ENCODE measurements around the gene SELENOM.

SELENOM gene

GRCh38 chr22:31135706-31136105 is 28.3 kb upstream of the SELENOM start:
- no peak for DNase-seq (ENCODE audit: low read depth)
- H3K4me3 ChIP-seq (ENCODE audit: low read depth, low read length): no peak overlapping the region

- DNase-seq (ENCODE audit: low read depth): no peak
- no peak overlapping the region for H3K4me3 ChIP-seq (ENCODE audit: low read depth, low read length)
Observed at GRCh38 chr22:31134688-31135087, 27.3 kb upstream of the SELENOM start.

GRCh38 chr22:31133911-31134310 is 26.5 kb upstream of the SELENOM start:
- no peak overlapping the region for H3K4me3 ChIP-seq (ENCODE audit: low read depth, low read length)
- DNase-seq (ENCODE audit: low read depth): no peak

- H3K4me3 ChIP-seq (ENCODE audit: low read depth, low read length): no peak overlapping the region
- no peak for DNase-seq (ENCODE audit: low read depth)
Observed at GRCh38 chr22:31130873-31131272, 23.5 kb upstream of the SELENOM start.

- no peak overlapping the region for H3K4me3 ChIP-seq (ENCODE audit: low read depth, low read length)
- no peak for DNase-seq (ENCODE audit: low read depth)
Observed at GRCh38 chr22:31128156-31128555, 20.8 kb upstream of the SELENOM start.

- no peak overlapping the region for H3K4me3 ChIP-seq (ENCODE audit: low read depth, low read length)
- DNase-seq (ENCODE audit: low read depth): no peak
Observed at GRCh38 chr22:31127181-31127772, 19.9 kb upstream of the SELENOM start.

- no peak for DNase-seq (ENCODE audit: low read depth)
- no peak overlapping the region for H3K4me3 ChIP-seq (ENCODE audit: low read depth, low read length)
Observed at GRCh38 chr22:31126869-31127175, 19.5 kb upstream of the SELENOM start.

- no peak overlapping the region for H3K4me3 ChIP-seq (ENCODE audit: low read depth, low read length)
Observed at GRCh38 chr22:31126128-31126868, 18.9 kb upstream of the SELENOM start.

GRCh38 chr22:31125521-31126117 is 18.3 kb upstream of the SELENOM start:
- H3K4me3 ChIP-seq (ENCODE audit: low read depth, low read length): no peak overlapping the region
- DNase-seq (ENCODE audit: low read depth): no peak

More at GRCh38 chr22:31126128-31126868, 18.9 kb upstream of the SELENOM start:
- DNase-seq (ENCODE audit: low read depth): no peak

GRCh38 chr22:31124811-31125465 is 17.6 kb upstream of the SELENOM start:
- no peak for DNase-seq (ENCODE audit: low read depth)
- H3K4me3 ChIP-seq (ENCODE audit: low read depth, low read length): no peak overlapping the region

GRCh38 chr22:31124290-31124689 is 16.9 kb upstream of the SELENOM start:
- no peak for DNase-seq (ENCODE audit: low read depth)
- no peak overlapping the region for H3K4me3 ChIP-seq (ENCODE audit: low read depth, low read length)

- peak overlapping the region; percentile 34 for H3K4me3 ChIP-seq (ENCODE audit: low read depth, low read length)
- no peak for DNase-seq (ENCODE audit: low read depth)
Observed at GRCh38 chr22:31123292-31123602, 15.9 kb upstream of the SELENOM start.

- H3K4me3 ChIP-seq (ENCODE audit: low read depth, low read length): peak within 1 kb of the TSS; percentile 34
- no peak for DNase-seq (ENCODE audit: low read depth)
Observed at GRCh38 chr22:31122532-31123291, 15.3 kb upstream of the SELENOM start, which contains the start of gene INPP5J. TSS of gene INPP5J (plus strand) at chr22:31122966. CDS start at chr22:31123015, 49 bp downstream.

- no peak overlapping the region for H3K4me3 ChIP-seq (ENCODE audit: low read depth, low read length)
- no peak for DNase-seq (ENCODE audit: low read depth)
Observed at GRCh38 chr22:31122196-31122531, 14.8 kb upstream of the SELENOM start.

GRCh38 chr22:31121403-31121802 is 14.0 kb upstream of the SELENOM start:
- H3K4me3 ChIP-seq (ENCODE audit: low read depth, low read length): no peak overlapping the region
- DNase-seq (ENCODE audit: low read depth): no peak

- no peak overlapping the region for H3K4me3 ChIP-seq (ENCODE audit: low read depth, low read length)
- DNase-seq (ENCODE audit: low read depth): no peak
Observed at GRCh38 chr22:31120642-31121041, 13.3 kb upstream of the SELENOM start.

GRCh38 chr22:31120230-31120629 is 12.9 kb upstream of the SELENOM start:
- H3K4me3 ChIP-seq (ENCODE audit: low read depth, low read length): no peak overlapping the region
- no peak for DNase-seq (ENCODE audit: low read depth)

GRCh38 chr22:31119026-31119717 is 11.8 kb upstream of the SELENOM start:
- no peak overlapping the region for H3K4me3 ChIP-seq (ENCODE audit: low read depth, low read length)
- DNase-seq (ENCODE audit: low read depth): no peak

GRCh38 chr22:31118046-31118820 is 10.9 kb upstream of the SELENOM start:
- no peak overlapping the region for H3K4me3 ChIP-seq (ENCODE audit: low read depth, low read length)
- DNase-seq (ENCODE audit: low read depth): no peak
